ENCODE results near the gene DNAJB1.
"Not testable (repeated sequence)": the region's sequence is repeated elsewhere in the genome, so short reads cannot be mapped to it uniquely, and the experiment has no call there.

Gene DNAJB1

GRCh38 chr19:14553042-14553938 is 35.1 kb upstream of the DNAJB1 start:
- DNase-seq (ENCODE audit: low read depth in 1 of 2, low spot score in 1 of 2), result no peak

- not testable (repeated sequence) for DNase-seq (ENCODE audit: low read depth in 1 of 2, low spot score in 1 of 2)
Observed at GRCh38 chr19:14552006-14552360, 33.8 kb upstream of the DNAJB1 start.

GRCh38 chr19:14551134-14552005 is 33.2 kb upstream of the DNAJB1 start:
- DNase-seq (ENCODE audit: low read depth in 1 of 2, low spot score in 1 of 2), result peak; percentile 51 to 63

GRCh38 chr19:14550201-14550754 is 32.1 kb upstream of the DNAJB1 start:
- no peak for DNase-seq (ENCODE audit: low read depth in 1 of 2, low spot score in 1 of 2)

- no peak for DNase-seq (ENCODE audit: low read depth in 1 of 2, low spot score in 1 of 2)
Observed at GRCh38 chr19:14545716-14546082, 27.5 kb upstream of the DNAJB1 start.

GRCh38 chr19:14544977-14545715 is 26.9 kb upstream of the DNAJB1 start:
- no peak for DNase-seq (ENCODE audit: low read depth in 1 of 2, low spot score in 1 of 2)

GRCh38 chr19:14544047-14544446 is 25.9 kb upstream of the DNAJB1 start:
- no peak for DNase-seq (ENCODE audit: low read depth in 1 of 2, low spot score in 1 of 2)

- no peak for DNase-seq (ENCODE audit: low read depth in 1 of 2, low spot score in 1 of 2)
Observed at GRCh38 chr19:14542711-14543328, 24.6 kb upstream of the DNAJB1 start.

- not testable (repeated sequence) for DNase-seq (ENCODE audit: low read depth in 1 of 2, low spot score in 1 of 2)
Observed at GRCh38 chr19:14541979-14542378, 23.8 kb upstream of the DNAJB1 start.

- DNase-seq (ENCODE audit: low read depth in 1 of 2, low spot score in 1 of 2), result no peak
Observed at GRCh38 chr19:14540741-14541525, 22.7 kb upstream of the DNAJB1 start.

- DNase-seq (ENCODE audit: low read depth in 1 of 2, low spot score in 1 of 2), result peak in 1 of 2 donors; percentile 26
Observed at GRCh38 chr19:14536926-14537692, 18.9 kb upstream of the DNAJB1 start.

GRCh38 chr19:14533450-14533849 is 15.3 kb upstream of the DNAJB1 start:
- no peak for DNase-seq (ENCODE audit: low read depth in 1 of 2, low spot score in 1 of 2)

GRCh38 chr19:14530506-14530905 is 12.3 kb upstream of the DNAJB1 start:
- no peak for DNase-seq (ENCODE audit: low read depth in 1 of 2, low spot score in 1 of 2)

- no peak for DNase-seq (ENCODE audit: low read depth in 1 of 2, low spot score in 1 of 2)
Observed at GRCh38 chr19:14530005-14530348, 11.8 kb upstream of the DNAJB1 start.

- DNase-seq (ENCODE audit: low read depth in 1 of 2, low spot score in 1 of 2), result peak; percentile 100
Observed at GRCh38 chr19:14529254-14530004, 11.2 kb upstream of the DNAJB1 start, which contains the start of gene TECR. Gene TECR (plus strand): TSS chr19:14529594. CDS start chr19:14529697, 103 bp downstream.

- DNase-seq (ENCODE audit: low read depth in 1 of 2, low spot score in 1 of 2), result no peak
Observed at GRCh38 chr19:14528419-14529253, 10.4 kb upstream of the DNAJB1 start.

GRCh38 chr19:14526423-14526822 is 8.2 kb upstream of the DNAJB1 start:
- DNase-seq (ENCODE audit: low read depth in 1 of 2, low spot score in 1 of 2), result no peak
